Panc1 (cell line): ENCODE data around the gene SYT2.

Experiments used
- POLR2AphosphoS5 ChIP-seq: IDR thresholded peaks from 2 replicates; pipeline ENCODE4 v1.6.1; 2012; ENCODE audit warnings: mild to moderate bottlenecking, low read depth, low read length, moderate library complexity
- TF ChIP-seq, protein P1 (sequence below), 2 experiments: IDR thresholded peaks; 2 replicates each; pipeline ENCODE4 v1.6.1; 2011 to 2012; ENCODE audit warnings: low read depth in 2 of 2, control low read depth in 1 of 2, low read length in 1 of 2, mild to moderate bottlenecking in 1 of 2, moderate library complexity in 1 of 2; ENCODE audit not compliant: insufficient read depth in 1 of 2

DNA sequence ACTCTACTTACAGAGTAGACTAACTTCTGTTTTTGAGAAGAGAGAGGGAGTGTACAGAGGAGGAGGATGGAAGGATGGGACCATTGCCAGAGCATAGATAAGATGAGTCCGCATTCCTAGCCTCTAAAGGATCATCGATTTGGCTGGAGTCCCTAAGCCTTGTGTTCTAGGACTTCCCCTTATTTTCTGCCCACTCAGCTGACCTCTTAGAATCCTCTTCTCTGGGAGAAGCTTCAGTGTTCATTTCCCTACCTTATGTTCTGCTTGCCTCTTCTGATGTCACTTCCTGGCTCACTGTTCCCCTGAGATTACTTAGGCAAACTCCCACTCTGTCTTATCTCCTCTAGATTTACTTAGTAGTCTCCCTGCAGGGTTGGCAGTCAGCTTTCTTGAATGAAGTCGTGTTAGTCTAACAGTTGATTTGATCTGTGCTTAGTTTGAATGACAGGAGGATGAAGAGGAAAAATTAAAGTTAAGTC, 156.7 kb downstream of the SYT2 start:
- TF ChIP-seq POLR2AphosphoS5: no peak
- TF ChIP-seq, protein P1, sequence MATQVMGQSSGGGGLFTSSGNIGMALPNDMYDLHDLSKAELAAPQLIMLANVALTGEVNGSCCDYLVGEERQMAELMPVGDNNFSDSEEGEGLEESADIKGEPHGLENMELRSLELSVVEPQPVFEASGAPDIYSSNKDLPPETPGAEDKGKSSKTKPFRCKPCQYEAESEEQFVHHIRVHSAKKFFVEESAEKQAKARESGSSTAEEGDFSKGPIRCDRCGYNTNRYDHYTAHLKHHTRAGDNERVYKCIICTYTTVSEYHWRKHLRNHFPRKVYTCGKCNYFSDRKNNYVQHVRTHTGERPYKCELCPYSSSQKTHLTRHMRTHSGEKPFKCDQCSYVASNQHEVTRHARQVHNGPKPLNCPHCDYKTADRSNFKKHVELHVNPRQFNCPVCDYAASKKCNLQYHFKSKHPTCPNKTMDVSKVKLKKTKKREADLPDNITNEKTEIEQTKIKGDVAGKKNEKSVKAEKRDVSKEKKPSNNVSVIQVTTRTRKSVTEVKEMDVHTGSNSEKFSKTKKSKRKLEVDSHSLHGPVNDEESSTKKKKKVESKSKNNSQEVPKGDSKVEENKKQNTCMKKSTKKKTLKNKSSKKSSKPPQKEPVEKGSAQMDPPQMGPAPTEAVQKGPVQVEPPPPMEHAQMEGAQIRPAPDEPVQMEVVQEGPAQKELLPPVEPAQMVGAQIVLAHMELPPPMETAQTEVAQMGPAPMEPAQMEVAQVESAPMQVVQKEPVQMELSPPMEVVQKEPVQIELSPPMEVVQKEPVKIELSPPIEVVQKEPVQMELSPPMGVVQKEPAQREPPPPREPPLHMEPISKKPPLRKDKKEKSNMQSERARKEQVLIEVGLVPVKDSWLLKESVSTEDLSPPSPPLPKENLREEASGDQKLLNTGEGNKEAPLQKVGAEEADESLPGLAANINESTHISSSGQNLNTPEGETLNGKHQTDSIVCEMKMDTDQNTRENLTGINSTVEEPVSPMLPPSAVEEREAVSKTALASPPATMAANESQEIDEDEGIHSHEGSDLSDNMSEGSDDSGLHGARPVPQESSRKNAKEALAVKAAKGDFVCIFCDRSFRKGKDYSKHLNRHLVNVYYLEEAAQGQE (IDR thresholded peaks at IDR 0.05; ENCODE audit: insufficient read depth in 1 of 2, low read depth in 2 of 2, low read length in 1 of 2): no peak
